CD4-positive, alpha-beta T cell (primary cell): ENCODE data around the gene ARSA. TPM values are rescaled to one million over a fixed set of nuclear protein-coding genes. Genes with fewer than 3 reads are reported as not detected.

Experiments
- ATAC-seq: fragments of 200-7000 bp; cut with Tn5 transposase; one replicate; pipeline ENCODE4 v1.10.0; 2022; ENCODE audit warnings: mild to moderate bottlenecking; ENCODE audit not compliant: poor library complexity
- CTCF ChIA-PET: fragments of 350-600 bp; sonication (Branson Sonifier 250); formaldehyde crosslinking; loops from one replicate; lab custom pipeline; 2021; ENCODE audit warnings: antibody characterized with exemption, inconsistent platforms; lab: Charles Lee
- POLR2A ChIA-PET: fragments of 350-600 bp; sonication (Branson Sonifier 250); formaldehyde crosslinking; loops from one replicate; lab custom pipeline; 2021; ENCODE audit warnings: antibody characterized with exemption, inconsistent platforms; lab: Charles Lee
- DNase-seq, 14 experiments: peaks; one replicate each; pipeline ENCODE4 v3.0.0-alpha.2; 2013 to 2020; ENCODE audit warnings: mixed read lengths in 2 of 14
- H3K27ac ChIP-seq, 2 donors: one replicate each; pipeline versions ENCODE4 v1.5.1 to v1.7.0; 2013; ENCODE audit warnings: low read length in 2 of 2, low read depth in 1 of 2, mild to moderate bottlenecking in 1 of 2
- H3K27me3 ChIP-seq, 2 experiments: 1 replicate in 1 of 2; 2 replicates in 1 of 2; pipeline versions ENCODE4 v1.6.1 to v1.7.0; 2013; ENCODE audit warnings: low read length in 2 of 2, control low read depth in 1 of 2, mild to moderate bottlenecking in 1 of 2, moderate library complexity in 1 of 2; ENCODE audit not compliant: insufficient read depth in 2 of 2, control insufficient read depth in 1 of 2
- H3K36me3 ChIP-seq: one replicate; pipeline ENCODE4 v1.6.1; 2013; ENCODE audit warnings: low read length, control low read depth; ENCODE audit not compliant: insufficient read depth
- H3K4me1 ChIP-seq: one replicate; pipeline ENCODE4 v1.6.1; 2013; ENCODE audit warnings: low read length, control low read depth; ENCODE audit not compliant: insufficient read depth
- H3K4me3 ChIP-seq: one replicate; pipeline ENCODE4 v1.5.1; 2013; ENCODE audit warnings: mild to moderate bottlenecking, low read length, moderate library complexity
- H3K9me3 ChIP-seq, 2 experiments: 1 replicate in 1 of 2; 2 replicates in 1 of 2; pipeline versions ENCODE4 v1.6.1 to v1.7.0; 2013; ENCODE audit warnings: low read length in 2 of 2, mild to moderate bottlenecking in 2 of 2, control low read depth in 1 of 2, moderate library complexity in 1 of 2; ENCODE audit not compliant: control insufficient read depth in 1 of 2, insufficient read depth in 1 of 2
- H3K27ac Mint-ChIP-seq: one replicate; pipeline ENCODE4 v1.8.0; 2020; ENCODE audit warnings: mixed read lengths
- H3K27me3 Mint-ChIP-seq: one replicate; pipeline ENCODE4 v1.8.0; 2021; ENCODE audit warnings: mixed read lengths
- H3K36me3 Mint-ChIP-seq: one replicate; pipeline ENCODE4 v1.8.0; 2021; ENCODE audit warnings: low read depth, mixed read lengths
- H3K4me1 Mint-ChIP-seq: one replicate; pipeline ENCODE4 v1.8.0; 2021; ENCODE audit warnings: low read depth, mixed read lengths
- H3K4me3 Mint-ChIP-seq: one replicate; pipeline ENCODE4 v1.8.0; 2020; ENCODE audit warnings: mild to moderate bottlenecking, mixed read lengths
- H3K9me3 Mint-ChIP-seq: one replicate; pipeline ENCODE4 v1.8.0; 2020; ENCODE audit warnings: mixed read lengths
- CTCF ChIP-seq: fragments of 200-600 bp; IDR thresholded peaks from one replicate; pipeline ENCODE4 v1.8.0; 2022; ENCODE audit warnings: antibody characterized with exemption, mild to moderate bottlenecking
- intact Hi-C, 2 experiments: fragments of 100-400 bp; cut with DNase I in 1 of 2; cut with micrococcal nuclease in 1 of 2; formaldehyde crosslinking; loops; one replicate each; pipeline versions ENCODE4 v1.15.1 to v1.9.0; 2023 to 2025; cut with DNase I, micrococcal nuclease
- total RNA-seq, 174 experiments: library from RNA in 2 of 174; stranded (reverse) in 2 of 174; gene quantifications; one replicate each; pipeline ENCODE4 v1.2.3 and lab custom pipeline; 2021 to 2026

The ARSA gene
- total RNA-seq, 2 experiments from 2014 or later, result 52.3 to 54.4 TPM

- ChIA-PET CTCF (no interaction called here), POLR2A (no interaction called here)
- Mint-ChIP-seq H3K36me3 (peaks cover 30% of the 10 kb centered on the region), H3K9me3 (no peaks in the 10 kb centered on the region), H3K4me3 (peak overlapping the region; percentile 74), H3K27ac (peak overlapping the region; percentile 38), H3K4me1 (peaks cover 51% of the 10 kb centered on the region), H3K27me3 (no peaks in the 10 kb centered on the region)
- intact Hi-C loops, result no loop called here
- Histone ChIP-seq H3K27me3 (no peaks in the 10 kb centered on the region), H3K9me3 (no peaks in the 10 kb centered on the region), H3K27ac (no peak overlapping the region), H3K36me3 (peaks cover 13% of the 10 kb centered on the region), H3K4me1 (peaks cover 58% of the 10 kb centered on the region), H3K4me3 (no peak overlapping the region)
- no peak for DNase-seq
- TF ChIP-seq CTCF, result no peak
- no peak for ATAC-seq
Measured at GRCh38 chr22:50625131-50625567, 2.8 kb downstream of the ARSA start.

- H3K27ac ChIP-seq, result no peak overlapping the region
- H3K27me3 Mint-ChIP-seq, result no peaks in the 10 kb centered on the region
- no peaks in the 10 kb centered on the region for H3K9me3 ChIP-seq
- peaks cover 30% of the 10 kb centered on the region for H3K36me3 Mint-ChIP-seq
- peaks cover 13% of the 10 kb centered on the region for H3K36me3 ChIP-seq
- no peak for TF ChIP-seq CTCF
- peaks cover 47% of the 10 kb centered on the region for H3K4me1 Mint-ChIP-seq
- peak in 1 of 14 experiments; percentile 8 for DNase-seq
- ChIA-PET POLR2A (no interaction called here), CTCF (no interaction called here)
- peak overlapping the region; percentile 38 for H3K27ac Mint-ChIP-seq
- peak overlapping the region; percentile 74 for H3K4me3 Mint-ChIP-seq
- no peak overlapping the region for H3K4me3 ChIP-seq
- H3K4me1 ChIP-seq, result peaks cover 64% of the 10 kb centered on the region
- ATAC-seq, result no peak
- no peaks in the 10 kb centered on the region for H3K9me3 Mint-ChIP-seq
- intact Hi-C loops, result loop anchor here in 1 of 2 experiments (5.0 kb wide), 5 partner anchors 68 to 477 kb away; partner anchors contain the start of genes LMF2, NCAPH2, PPP6R2 and SCO2
- H3K27me3 ChIP-seq, result no peaks in the 10 kb centered on the region
Measured at GRCh38 chr22:50624347-50625130, 3.4 kb downstream of the ARSA start.

- Histone ChIP-seq H3K4me3 (peak overlapping the region; percentile 53), H3K36me3 (peaks cover 13% of the 10 kb centered on the region), H3K27ac (peak overlapping the region; percentile 85 to 92), H3K27me3 (no peaks in the 10 kb centered on the region), H3K4me1 (peaks cover 54% of the 10 kb centered on the region), H3K9me3 (no peaks in the 10 kb centered on the region)
- Mint-ChIP-seq H3K27me3 (no peaks in the 10 kb centered on the region), H3K27ac (peak overlapping the region; percentile 98), H3K4me1 (peaks cover 35% of the 10 kb centered on the region), H3K9me3 (no peaks in the 10 kb centered on the region), H3K4me3 (peak overlapping the region; percentile 90), H3K36me3 (peaks cover 27% of the 10 kb centered on the region)
- ChIA-PET POLR2A (interaction anchor here (1.6 to 3.4 kb wide), 12 partner anchors 41 to 432 kb away, joined by 4 to 152 read pairs (median 23); partner anchors contain the start of genes CHKB, CPT1B, LMF2 and NCAPH2), CTCF (interaction anchor here (3.8 kb wide), 1 partner anchor 97 kb away, joined by 35 read pairs; the partner anchor contains the start of gene SCO2)
- DNase-seq (no peak), ATAC-seq (no peak)
- intact Hi-C loops, result loop anchor here in 1 of 2 experiments (5.0 kb wide), 5 partner anchors 69 to 476 kb away; partner anchors contain the start of genes LMF2, NCAPH2, PPP6R2 and SCO2
- no peak for TF ChIP-seq CTCF
Measured at GRCh38 chr22:50622723-50623327, 5.1 kb downstream of the ARSA start.
